ENCODE data around the gene GSN.

GSN gene

DNA sequence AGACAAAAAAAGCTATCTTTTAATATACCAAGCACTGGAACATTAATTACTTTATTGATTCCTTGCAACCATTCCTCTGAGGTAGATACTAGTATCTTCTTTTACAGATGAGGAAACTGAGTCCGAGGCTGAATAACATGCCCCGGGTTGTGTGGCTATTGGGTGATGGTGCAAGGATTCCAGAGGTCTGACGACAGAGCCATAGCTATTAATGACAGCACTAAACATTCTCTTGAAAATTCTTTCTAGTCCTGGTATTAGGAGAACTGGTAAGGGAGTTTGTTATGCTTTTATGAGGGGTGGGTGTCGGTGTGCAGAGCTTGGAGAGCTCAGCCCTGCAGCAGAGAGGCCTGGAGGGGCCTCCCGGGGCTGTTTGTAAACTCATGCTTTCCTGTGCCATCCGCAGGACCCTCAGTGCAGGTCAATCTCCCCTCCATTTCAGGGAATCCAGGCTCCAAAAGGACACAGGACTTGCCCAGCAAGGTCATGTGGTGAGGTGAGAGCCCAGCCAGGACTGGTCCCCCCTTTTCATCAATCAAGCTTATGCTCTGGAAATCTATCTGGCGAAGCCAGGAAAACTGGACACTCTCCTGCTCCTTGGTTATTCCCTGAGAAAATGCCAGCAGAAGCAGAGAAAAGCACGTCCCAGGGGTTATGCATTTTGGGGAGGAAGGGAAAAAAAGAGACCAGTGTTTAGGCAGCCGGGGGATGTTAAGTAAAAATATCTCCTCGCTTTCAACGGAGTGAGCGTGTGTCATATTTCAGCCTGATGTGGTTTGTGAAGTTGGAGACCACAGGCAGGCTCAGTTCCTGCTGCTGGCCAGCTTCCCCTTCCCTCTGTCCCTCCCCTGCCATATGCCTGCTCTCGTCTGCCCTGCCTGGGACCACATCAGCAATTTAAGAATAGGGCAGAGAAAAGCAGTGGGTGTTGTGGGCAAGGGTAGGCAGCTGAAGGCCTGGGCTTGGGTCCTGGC lies 3.7 kb downstream of the GSN start:
- DNase-seq (ENCODE audit: insufficient read length, low spot score) (no peak), FAIRE-seq (no peak)

- FAIRE-seq (no peak), DNase-seq (ENCODE audit: insufficient read length, low spot score) (no peak)
These were observed 4.5 kb downstream of the GSN start for GRCh38 chr9:121272401-121272948.

DNA sequence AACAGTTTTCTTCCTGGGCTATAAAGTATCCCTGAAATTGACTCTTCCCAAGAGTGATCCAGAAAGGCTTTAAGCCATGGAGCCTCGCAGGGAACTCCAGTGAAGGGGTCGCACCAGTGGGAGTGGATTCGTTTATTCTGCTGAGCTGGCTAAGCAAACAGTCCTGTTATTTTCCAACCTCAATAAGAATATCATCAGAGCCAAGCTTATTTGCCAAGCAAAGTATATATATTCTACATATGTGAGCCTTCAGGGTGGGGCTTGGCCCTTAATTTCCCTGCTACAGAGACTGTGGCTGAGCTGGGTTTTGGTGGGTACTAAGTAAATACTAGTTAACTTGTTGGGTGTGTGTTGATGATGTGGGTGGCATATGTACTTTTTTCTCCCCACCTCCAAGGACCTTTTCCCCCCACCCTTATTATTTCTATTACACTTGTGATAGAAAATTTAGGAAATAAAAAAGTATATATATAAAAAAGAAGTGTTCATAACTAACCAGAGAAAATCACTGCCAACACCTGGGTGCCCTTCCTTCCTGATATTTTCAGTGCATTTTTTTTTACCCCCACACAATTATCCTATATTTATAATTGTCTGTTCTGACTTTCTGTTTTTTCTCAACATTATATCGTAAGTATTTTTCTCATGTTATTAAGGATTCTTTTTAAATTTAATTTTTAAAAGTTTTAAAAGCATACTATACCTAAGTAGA lies 5.3 kb downstream of the GSN start:
- FAIRE-seq, result no peak
- no peak for DNase-seq (ENCODE audit: insufficient read length, low spot score)

GRCh38 chr9:121274851-121275250 lies 6.9 kb downstream of the GSN start:
- DNase-seq (ENCODE audit: insufficient read length, low spot score) (no peak), FAIRE-seq (no peak)

DNA sequence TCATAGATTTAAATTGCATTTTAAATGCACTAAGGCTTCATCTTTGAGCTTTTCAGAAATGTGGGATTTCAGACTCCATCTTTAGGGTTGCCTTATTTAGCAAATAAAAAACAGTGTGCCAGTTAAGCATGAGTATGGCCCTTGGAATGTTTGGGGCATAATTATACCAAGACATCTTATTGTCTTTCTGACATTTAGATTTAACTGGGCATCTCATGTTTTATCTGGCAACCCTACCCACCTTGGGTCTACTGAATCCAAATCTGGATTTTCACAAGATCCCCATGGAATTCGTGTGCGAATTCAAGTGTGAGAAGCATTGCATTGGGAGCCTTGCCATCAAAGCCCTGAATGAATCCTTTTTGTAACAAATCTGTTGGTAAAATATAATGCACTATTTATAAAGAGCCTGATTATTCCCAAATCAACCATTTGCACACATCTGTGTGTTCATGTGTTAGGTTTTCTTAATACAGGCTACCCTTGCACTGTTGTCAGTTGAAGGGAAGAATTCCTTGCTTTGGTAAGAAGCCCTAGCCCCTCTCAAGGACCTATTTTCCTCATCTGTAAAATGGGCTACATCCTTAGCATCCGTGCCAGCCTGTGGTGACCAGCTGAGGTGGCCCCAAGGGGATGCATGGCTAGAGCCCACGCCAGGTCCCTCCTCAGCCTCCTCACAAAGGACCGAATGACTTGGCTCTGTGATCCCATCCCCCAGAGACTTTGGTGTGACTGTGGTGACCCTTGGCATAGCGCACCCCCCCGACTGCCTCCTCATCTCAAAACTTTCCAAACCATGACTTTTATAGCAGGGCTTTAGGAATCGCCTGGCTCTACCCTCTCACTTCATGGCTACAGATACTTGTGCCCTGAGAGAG lies 8.1 kb downstream of the GSN start:
- FAIRE-seq (no peak), DNase-seq (ENCODE audit: insufficient read length, low spot score) (no peak)

- no peak for FAIRE-seq
These were observed 9.1 kb downstream of the GSN start for GRCh38 chr9:121277026-121277425.

DNA sequence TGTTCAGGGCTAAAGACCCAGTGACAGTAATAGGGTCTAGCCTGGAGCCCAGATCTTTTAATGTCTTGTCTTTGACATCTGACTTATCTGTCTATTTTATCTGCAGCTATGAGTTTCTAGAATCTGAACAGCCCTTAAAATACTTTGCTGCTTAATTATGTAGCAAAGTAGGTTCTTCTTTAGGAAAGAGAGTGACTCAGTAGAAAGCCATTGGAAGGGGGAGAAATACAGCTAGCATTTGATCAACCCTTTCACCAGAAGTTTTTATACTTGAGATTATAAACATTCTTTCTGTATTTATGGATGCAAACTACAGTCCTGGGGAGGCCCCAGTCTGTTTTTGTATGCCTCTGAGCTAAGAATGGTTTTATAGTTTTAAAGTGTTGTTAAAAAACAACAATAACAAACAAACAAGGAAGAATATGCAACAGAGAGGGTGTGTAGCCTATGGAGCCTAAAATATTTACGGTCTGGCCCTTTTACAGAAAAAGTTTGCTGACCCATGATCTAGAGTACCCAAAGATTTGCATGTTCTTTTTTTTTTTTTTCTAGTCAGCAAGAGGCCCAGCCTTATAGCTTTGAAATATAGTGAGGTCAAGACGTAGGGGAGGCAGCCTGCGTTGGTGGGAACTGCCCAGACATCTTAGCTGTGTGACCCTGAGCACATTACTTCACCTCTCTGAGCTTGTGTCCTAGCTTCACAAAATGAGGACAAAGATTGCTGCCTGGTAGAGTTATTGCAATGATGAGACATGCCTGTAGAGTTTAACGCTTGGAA lies 9.7 kb downstream of the GSN start:
- FAIRE-seq, result no peak
- DNase-seq (ENCODE audit: insufficient read length, low spot score), result no peak

More at GRCh38 chr9:121277026-121277425, 9.1 kb downstream of the GSN start:
- DNase-seq (ENCODE audit: insufficient read length, low spot score), result no peak

DNA sequence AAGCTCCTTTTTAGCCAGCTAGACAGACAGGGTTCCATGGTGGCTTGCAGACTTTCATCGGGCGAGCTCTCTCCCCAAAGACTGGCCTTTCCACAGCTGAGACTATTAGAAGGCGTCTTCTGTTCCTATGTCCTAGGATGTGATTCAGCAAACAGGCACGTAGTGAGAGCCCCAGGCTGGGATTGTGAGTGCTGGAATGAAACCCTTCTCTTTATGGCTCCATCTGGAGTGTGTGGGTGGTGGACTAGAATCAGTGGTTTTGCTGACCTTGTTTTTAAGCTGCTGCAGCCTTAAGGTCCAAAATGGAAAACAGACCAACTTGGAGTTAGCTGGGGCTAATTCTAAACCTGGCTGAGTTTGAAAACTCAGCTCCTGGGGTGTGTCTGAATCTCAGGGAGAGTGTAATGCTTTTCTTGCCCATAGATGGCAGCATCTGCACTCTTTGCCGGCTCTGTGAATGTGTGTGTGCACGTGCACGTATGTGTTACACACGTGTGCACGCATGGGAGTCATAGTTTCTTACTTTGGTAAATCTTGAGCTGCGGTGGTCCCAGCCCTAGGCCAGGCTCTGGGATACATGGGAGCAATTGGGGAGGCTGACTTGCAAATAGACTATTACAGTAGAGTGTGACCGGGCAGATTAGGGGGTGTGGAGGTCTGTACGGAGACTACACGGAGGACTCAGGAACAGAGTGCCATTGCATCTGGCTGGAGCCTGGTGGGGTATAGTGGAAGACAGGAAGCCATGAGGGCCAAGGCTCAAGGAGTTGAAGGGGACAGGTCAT lies 10.7 kb downstream of the GSN start:
- no peak for FAIRE-seq
- no peak for DNase-seq (ENCODE audit: insufficient read length, low spot score)

- DNase-seq (ENCODE audit: insufficient read length, low spot score) (no peak), FAIRE-seq (no peak)
These were observed 11.9 kb downstream of the GSN start for GRCh38 chr9:121279776-121280388.

- FAIRE-seq (no peak), DNase-seq (ENCODE audit: insufficient read length, low spot score) (no peak)
These were observed 13.0 kb downstream of the GSN start for GRCh38 chr9:121280715-121281613.

DNA sequence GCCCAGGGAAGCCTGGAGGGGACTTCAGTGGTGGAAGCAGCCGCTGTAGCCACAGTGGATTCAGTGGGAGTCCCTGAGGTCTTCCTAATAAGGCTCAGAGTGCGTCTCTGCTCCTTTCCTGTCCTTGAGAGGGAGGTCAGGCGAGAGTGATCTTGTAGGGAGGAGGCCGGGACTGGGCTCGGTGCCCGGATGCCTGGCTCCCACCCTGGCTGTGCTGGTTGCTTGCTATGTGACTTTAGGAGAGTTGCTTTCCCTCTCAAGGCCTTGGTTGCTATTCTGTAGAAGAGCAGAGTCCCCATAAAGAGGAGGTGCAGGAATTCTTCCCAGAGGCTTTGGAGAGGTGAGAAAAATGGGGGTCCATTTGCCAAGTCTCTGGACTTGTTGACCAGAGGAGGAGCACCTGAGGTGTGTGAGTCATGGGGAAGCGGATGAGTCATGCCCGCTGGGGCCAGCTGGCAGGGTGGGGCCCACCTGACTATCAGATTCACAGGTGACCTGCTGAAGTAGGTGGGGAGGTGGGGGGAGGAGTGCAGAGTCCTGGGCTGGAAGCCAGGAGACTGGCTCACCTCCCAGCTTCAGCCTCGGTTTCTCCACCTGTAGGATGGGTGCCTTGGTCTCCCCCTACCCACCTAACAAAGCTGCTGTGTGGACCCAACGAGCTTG lies 13.8 kb downstream of the GSN start:
- no peak for DNase-seq (ENCODE audit: insufficient read length, low spot score)
- FAIRE-seq, result no peak

DNA sequence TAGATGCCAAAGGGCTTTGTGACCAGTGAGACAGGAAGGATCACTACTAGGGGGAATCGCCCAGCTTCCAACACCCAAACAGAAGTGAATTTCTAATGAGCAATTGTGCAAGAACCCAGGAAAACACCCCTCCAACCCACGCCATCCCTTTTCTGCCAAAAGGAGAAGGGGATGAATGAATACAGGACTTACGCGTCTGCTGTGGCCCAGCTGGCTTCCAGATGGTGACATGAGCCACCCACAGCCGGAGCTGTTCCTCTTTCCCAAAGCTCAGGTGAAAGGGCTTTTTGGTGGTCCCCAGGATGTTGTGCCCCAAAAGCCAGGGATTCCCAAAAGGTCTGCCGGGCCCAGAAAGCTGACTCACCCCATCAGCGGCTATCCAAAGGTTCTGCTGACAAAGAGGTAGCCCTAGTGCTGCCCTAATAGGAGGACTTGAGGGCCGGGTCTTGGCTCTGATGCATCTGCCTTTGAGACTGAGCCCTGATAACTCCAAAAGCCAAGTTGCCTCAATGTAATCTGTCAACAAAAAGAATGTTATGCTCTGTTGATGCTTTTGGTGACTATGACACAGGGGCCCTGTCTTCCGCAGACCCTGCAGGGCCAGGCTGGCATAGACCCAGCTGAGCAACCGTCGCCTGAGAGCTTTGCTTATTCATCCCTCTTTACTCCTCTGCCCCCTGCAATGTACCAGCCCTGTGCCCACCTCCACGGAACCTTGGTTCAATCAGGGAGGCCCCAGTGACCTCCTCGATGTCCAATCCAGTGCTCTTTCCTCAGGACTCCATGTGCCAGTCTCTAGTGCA lies 14.5 kb downstream of the GSN start:
- FAIRE-seq (no peak), DNase-seq (ENCODE audit: insufficient read length, low spot score) (no peak)

DNA sequence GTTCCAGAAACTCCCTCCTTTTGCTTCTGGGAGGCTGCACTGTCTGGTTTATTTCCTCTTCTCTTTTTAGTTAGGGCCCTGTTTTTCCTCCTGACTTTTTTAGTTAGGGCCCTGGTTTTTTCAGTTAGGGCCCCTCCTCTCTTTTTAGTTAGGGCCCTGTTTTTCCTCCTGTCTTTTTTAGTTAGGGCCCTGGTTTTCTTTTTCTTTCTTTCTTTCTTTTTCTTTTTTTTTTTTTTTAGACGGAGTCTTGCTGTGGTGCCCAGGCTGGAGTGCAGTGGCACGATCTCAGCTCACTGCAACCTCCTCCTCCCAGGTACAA lies 15.1 kb downstream of the GSN start:
- DNase-seq (ENCODE audit: insufficient read length, low spot score) (no peak), FAIRE-seq (no peak)

GRCh38 chr9:121283856-121284732 lies 16.1 kb downstream of the GSN start:
- no peak for FAIRE-seq
- DNase-seq (ENCODE audit: insufficient read length, low spot score), result no peak

- DNase-seq (ENCODE audit: insufficient read length, low spot score) (no peak), FAIRE-seq (no peak)
These were observed 16.9 kb downstream of the GSN start for GRCh38 chr9:121284733-121285451.

Measured in GM19239 (cell line).